Hematopoietic multipotent progenitor cell treated with erythropoietin and hydrocortisone succinate and interleukin-3 and kit ligand, for 15 days (in vitro differentiated cells): ENCODE data around the gene USP15.
"Not testable (repeated sequence)": the region's sequence is repeated elsewhere in the genome, so short reads cannot be mapped to it uniquely, and the experiment has no call there.

Source experiments
- DNase-seq: peaks from one replicate; pipeline ENCODE4 v3.0.0-alpha.2; 2015; ENCODE audit warnings: low spot score

USP15 gene

GRCh38 chr12:62458626-62459025, 198.4 kb downstream of the USP15 start:
- DNase-seq, result no peak

GRCh38 chr12:62459976-62460375, 199.8 kb downstream of the USP15 start:
- no peak for DNase-seq

GRCh38 chr12:62461171-62461837, 201.1 kb downstream of the USP15 start:
- not testable (repeated sequence) for DNase-seq

DNA sequence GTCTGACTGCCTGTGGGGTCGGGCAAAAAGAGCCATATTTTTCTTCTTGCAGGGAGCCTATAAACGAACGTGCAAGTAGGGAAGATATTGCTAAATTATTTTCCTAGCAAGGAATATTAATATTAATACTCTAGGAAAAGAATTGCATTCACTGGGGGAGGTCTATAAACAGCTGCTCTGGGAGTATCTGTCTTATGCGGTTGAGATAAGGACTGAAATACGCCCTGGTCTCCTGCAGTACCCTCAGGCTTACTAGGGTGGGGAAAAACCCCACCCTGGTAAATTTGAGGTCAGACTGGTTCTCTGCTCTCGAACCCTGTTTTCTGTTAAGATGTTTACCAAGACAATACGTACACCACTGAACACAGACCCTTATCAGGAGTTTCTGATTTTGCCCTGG, 203.0 kb downstream of the USP15 start:
- not testable (repeated sequence) for DNase-seq
